SK-N-SH (cell line): ENCODE results near the gene ADAMTS3. TPM values are rescaled to one million over a fixed set of nuclear protein-coding genes. Genes with fewer than 3 reads are reported as not detected.

Experiments used
- CTCF ChIA-PET: fragments of 300-600, 350-600 bp; formaldehyde crosslinking; extraction: SDS; loops from one replicate; lab custom pipeline; 2021; lab: Yijun Ruan, JAX
- POLR2A ChIA-PET: fragments of 350-600 bp; sonication (Branson Sonifier 250); formaldehyde crosslinking; extraction: SDS; loops from one replicate; lab custom pipeline; 2020; ENCODE audit warnings: antibody characterized with exemption, inconsistent platforms; lab: Yijun Ruan, JAX
- DNase-seq: peaks from one replicate; pipeline ENCODE4 v3.0.0; 2012
- H2AFZ ChIP-seq: fragments of 200-600 bp; sonication (generic); 2 replicates; pipeline ENCODE4 v1.8.1; 2016; ENCODE audit warnings: antibody characterized with exemption, mild to moderate bottlenecking, low read depth
- H3F3A ChIP-seq: fragments of 200-600 bp; sonication (generic); replicated peaks from 2 replicates; pipeline ENCODE3; 2016; ENCODE audit warnings: antibody characterized with exemption, mild to moderate bottlenecking; ENCODE audit not compliant: insufficient read depth
- H3K27ac ChIP-seq, 2 experiments: fragments of 200-500 bp in 1 of 2; fragments of 200-600 bp in 1 of 2; sonication (Bioruptor generic) in 1 of 2; sonication (generic), shearing (Covaris generic) in 1 of 2; 2 replicates each; pipeline versions ENCODE4 v1.5.1 to v1.6.1; 2014 to 2016; ENCODE audit warnings: low read depth in 2 of 2, inconsistent platforms in 1 of 2, low read length in 1 of 2, mild to moderate bottlenecking in 1 of 2, mixed read lengths in 1 of 2
- H3K27me3 ChIP-seq: fragments of 200-600 bp; sonication (generic), shearing (Covaris generic); 2 replicates; pipeline ENCODE4 v1.6.1; 2016; ENCODE audit warnings: mixed run types; ENCODE audit not compliant: insufficient read depth
- H3K36me3 ChIP-seq, 2 experiments: fragments of 200-500 bp in 1 of 2; fragments of 200-600 bp in 1 of 2; sonication (Bioruptor generic) in 1 of 2; sonication (generic) in 1 of 2; replicated peaks in 1 of 2; 2 replicates each; pipeline versions ENCODE3 to v1.5.1; 2014 to 2016; ENCODE audit warnings: low read length in 1 of 2, mild to moderate bottlenecking in 1 of 2; ENCODE audit not compliant: insufficient read depth in 2 of 2, control insufficient read depth in 1 of 2
- H3K4me1 ChIP-seq, 2 experiments: fragments of 200-500 bp in 1 of 2; fragments of 200-600 bp in 1 of 2; sonication (Bioruptor generic) in 1 of 2; sonication (generic), shearing (Covaris generic) in 1 of 2; 2 replicates each; pipeline versions ENCODE4 v1.5.1 to v1.6.1; 2014 to 2016; ENCODE audit warnings: low read depth in 1 of 2, low read length in 1 of 2, mixed run types in 1 of 2; ENCODE audit not compliant: insufficient read depth in 2 of 2, control insufficient read depth in 1 of 2
- H3K4me2 ChIP-seq: fragments of 200-600 bp; sonication (generic), shearing (Covaris generic); 2 replicates; pipeline ENCODE4 v1.6.1; 2017; ENCODE audit warnings: mixed run types
- H3K4me3 ChIP-seq, 2 experiments: fragments of 200-500 bp in 1 of 2; fragments of 200-600 bp in 1 of 2; sonication (Bioruptor generic) in 1 of 2; sonication (generic), shearing (Covaris generic) in 1 of 2; 2 replicates each; pipeline versions ENCODE4 v1.5.1 to v1.8.1; 2014 to 2016; ENCODE audit warnings: low read depth in 2 of 2, inconsistent platforms in 1 of 2, low read length in 1 of 2, mild to moderate bottlenecking in 1 of 2, mixed read lengths in 1 of 2, moderate library complexity in 1 of 2
- H3K79me2 ChIP-seq: fragments of 200-600 bp; sonication (generic); 2 replicates; pipeline ENCODE4 v1.8.1; 2017; ENCODE audit warnings: mild to moderate bottlenecking; ENCODE audit not compliant: insufficient read depth
- H3K9ac ChIP-seq: fragments of 200-600 bp; sonication (generic); 2 replicates; pipeline ENCODE4 v1.6.1; 2017; ENCODE audit warnings: mixed run types
- H3K9me2 ChIP-seq: fragments of 200-600 bp; sonication (generic); 2 replicates; pipeline ENCODE4 v1.6.1; 2017; ENCODE audit warnings: mixed run types
- H3K9me3 ChIP-seq: fragments of 200-600 bp; sonication (generic); 2 replicates; pipeline ENCODE4 v1.6.1; 2017; ENCODE audit warnings: mixed run types, mild to moderate bottlenecking, moderate library complexity
- H4K20me1 ChIP-seq: fragments of 200-600 bp; sonication (generic); 2 replicates; pipeline ENCODE4 v1.6.1; 2017; ENCODE audit warnings: mild to moderate bottlenecking, mixed run types; ENCODE audit not compliant: insufficient read depth
- CHD2 ChIP-seq: fragments of 150-350 bp; IDR thresholded peaks from 2 replicates; pipeline ENCODE4 v1.6.1; 2018; ENCODE audit warnings: low read length; ENCODE audit not compliant: partially characterized antibody
- EP300 ChIP-seq, 2 experiments: IDR thresholded peaks; 2 replicates each; pipeline versions ENCODE4 v1.4.0 to v1.6.1; 2012; ENCODE audit warnings: borderline replicate concordance in 1 of 2, low read depth in 1 of 2, low read length in 1 of 2
- FOSL2 ChIP-seq: IDR thresholded peaks from 2 replicates; pipeline ENCODE4 v1.4.0; 2012; ENCODE audit warnings: low read depth, mild to moderate bottlenecking, moderate library complexity, borderline replicate concordance
- GABPA ChIP-seq: IDR thresholded peaks from 2 replicates; pipeline ENCODE4 v1.4.0; 2012; ENCODE audit warnings: low read depth, mild to moderate bottlenecking
- JUND ChIP-seq: IDR thresholded peaks from 2 replicates; pipeline ENCODE4 v1.4.0; 2012
- NFIC ChIP-seq: IDR thresholded peaks from 2 replicates; pipeline ENCODE4 v1.4.0; 2012; ENCODE audit warnings: borderline replicate concordance
- RAD21 ChIP-seq: IDR thresholded peaks from 2 replicates; pipeline ENCODE4 v1.6.1; 2012; ENCODE audit warnings: mild to moderate bottlenecking, low read length
- RCOR1 ChIP-seq: fragments of 150-350 bp; IDR thresholded peaks from 2 replicates; pipeline ENCODE4 v1.6.1; 2017; ENCODE audit warnings: antibody characterized with exemption, low read length
- TAF1 ChIP-seq: IDR thresholded peaks from 2 replicates; pipeline ENCODE4 v1.6.1; 2012; ENCODE audit warnings: low read depth, mild to moderate bottlenecking, low read length, moderate library complexity, borderline replicate concordance
- TCF12 ChIP-seq: IDR thresholded peaks from 2 replicates; pipeline ENCODE4 v1.4.0; 2012
- TEAD4 ChIP-seq: IDR thresholded peaks from 2 replicates; pipeline ENCODE4 v1.4.0; 2012; ENCODE audit warnings: mild to moderate bottlenecking, borderline replicate concordance; ENCODE audit not compliant: insufficient read depth
- WGBS: methylation state at CpG from one replicate; pipeline ENCODE4 v1.1.6; 2017; ENCODE audit warnings: low lambda C conversion rate; 5-methylcytosine and 5-hydroxymethylcytosine counted together
- polyA plus RNA-seq, 3 experiments: library from polyadenylated mRNA; depleted of rRNA; stranded (reverse); fragments of >200 nt; gene quantifications; 2 replicates each; pipeline ENCODE4 v1.2.3, GENCODE V29; 2012
- TF ChIP-seq, protein P1 (sequence below): IDR thresholded peaks from 2 replicates; pipeline ENCODE4; 2012
- TF ChIP-seq, protein P2 (sequence below): IDR thresholded peaks from 2 replicates; pipeline ENCODE4 v1.6.1; 2012; ENCODE audit warnings: mild to moderate bottlenecking, low read depth, low read length, moderate library complexity
- TF ChIP-seq, protein P3 (sequence below): fragments of 150-350 bp; IDR thresholded peaks from 2 replicates; pipeline ENCODE4 v1.6.1; 2016; ENCODE audit warnings: mild to moderate bottlenecking, low read depth, low read length

ADAMTS3 gene
- polyA plus RNA-seq, 1 of the 3 experiments (the other 2 are of a cell fraction) = 0.99 TPM

DNA sequence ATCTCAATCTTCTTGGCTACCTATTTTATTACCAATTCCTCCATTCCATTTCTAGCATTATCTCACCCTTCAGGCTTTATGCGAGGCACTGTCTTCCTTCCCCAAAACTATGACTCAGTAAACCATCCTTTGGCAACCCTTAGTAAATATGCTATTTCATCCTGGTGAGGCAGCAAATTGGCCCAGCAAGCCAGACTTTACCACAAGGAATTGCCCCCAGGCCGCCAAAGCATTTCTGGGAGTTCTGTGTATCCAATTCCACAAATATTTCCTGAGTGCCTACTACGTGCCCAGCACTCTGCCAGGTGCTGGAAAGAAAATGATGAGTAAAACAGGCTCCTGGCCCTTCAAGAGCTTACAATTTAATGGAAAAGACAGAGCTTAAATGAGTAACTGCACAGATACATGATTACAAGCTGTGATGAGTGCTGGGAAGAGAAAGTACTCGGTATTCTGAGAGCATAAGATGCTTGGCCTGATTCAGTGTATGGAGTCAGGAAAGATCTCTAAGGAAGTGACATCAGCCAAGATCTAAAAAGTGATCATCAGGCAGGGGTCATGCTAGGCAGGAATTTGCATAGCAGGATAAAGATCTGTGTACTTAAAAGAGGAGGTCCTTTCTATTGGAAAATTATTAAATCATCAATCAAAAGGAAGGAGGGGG lies 193.8 kb downstream of the ADAMTS3 start:
- H3K27me3 ChIP-seq = no peaks in the 10 kb centered on the region
- H2AFZ ChIP-seq = no peak overlapping the region
- TF ChIP-seq GABPA (0 out of 2 replicates have a peak, but pooled peaks have one; percentile 13), EP300 (IDR thresholded peaks at IDR 0.05; ENCODE audit: borderline replicate concordance in 1 of 2, low read depth in 1 of 2, low read length in 1 of 2) (peak in 1 of 2 experiments; percentile 86; a peak in 2 of 4 replicates), NFIC (peak; percentile 83), FOSL2 (peak; percentile 82), TAF1 (no peak), TCF12 (peak; percentile 88), JUND (peak; percentile 62), CHD2 (no peak), RAD21 (no peak), TEAD4 (peak; percentile 83), RCOR1 (no peak)
- TF ChIP-seq, protein P1, sequence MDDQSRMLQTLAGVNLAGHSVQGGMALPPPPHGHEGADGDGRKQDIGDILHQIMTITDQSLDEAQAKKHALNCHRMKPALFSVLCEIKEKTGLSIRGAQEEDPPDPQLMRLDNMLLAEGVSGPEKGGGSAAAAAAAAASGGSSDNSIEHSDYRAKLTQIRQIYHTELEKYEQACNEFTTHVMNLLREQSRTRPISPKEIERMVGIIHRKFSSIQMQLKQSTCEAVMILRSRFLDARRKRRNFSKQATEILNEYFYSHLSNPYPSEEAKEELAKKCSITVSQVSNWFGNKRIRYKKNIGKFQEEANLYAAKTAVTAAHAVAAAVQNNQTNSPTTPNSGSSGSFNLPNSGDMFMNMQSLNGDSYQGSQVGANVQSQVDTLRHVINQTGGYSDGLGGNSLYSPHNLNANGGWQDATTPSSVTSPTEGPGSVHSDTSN = peak; percentile 47
- TF ChIP-seq, protein P2, sequence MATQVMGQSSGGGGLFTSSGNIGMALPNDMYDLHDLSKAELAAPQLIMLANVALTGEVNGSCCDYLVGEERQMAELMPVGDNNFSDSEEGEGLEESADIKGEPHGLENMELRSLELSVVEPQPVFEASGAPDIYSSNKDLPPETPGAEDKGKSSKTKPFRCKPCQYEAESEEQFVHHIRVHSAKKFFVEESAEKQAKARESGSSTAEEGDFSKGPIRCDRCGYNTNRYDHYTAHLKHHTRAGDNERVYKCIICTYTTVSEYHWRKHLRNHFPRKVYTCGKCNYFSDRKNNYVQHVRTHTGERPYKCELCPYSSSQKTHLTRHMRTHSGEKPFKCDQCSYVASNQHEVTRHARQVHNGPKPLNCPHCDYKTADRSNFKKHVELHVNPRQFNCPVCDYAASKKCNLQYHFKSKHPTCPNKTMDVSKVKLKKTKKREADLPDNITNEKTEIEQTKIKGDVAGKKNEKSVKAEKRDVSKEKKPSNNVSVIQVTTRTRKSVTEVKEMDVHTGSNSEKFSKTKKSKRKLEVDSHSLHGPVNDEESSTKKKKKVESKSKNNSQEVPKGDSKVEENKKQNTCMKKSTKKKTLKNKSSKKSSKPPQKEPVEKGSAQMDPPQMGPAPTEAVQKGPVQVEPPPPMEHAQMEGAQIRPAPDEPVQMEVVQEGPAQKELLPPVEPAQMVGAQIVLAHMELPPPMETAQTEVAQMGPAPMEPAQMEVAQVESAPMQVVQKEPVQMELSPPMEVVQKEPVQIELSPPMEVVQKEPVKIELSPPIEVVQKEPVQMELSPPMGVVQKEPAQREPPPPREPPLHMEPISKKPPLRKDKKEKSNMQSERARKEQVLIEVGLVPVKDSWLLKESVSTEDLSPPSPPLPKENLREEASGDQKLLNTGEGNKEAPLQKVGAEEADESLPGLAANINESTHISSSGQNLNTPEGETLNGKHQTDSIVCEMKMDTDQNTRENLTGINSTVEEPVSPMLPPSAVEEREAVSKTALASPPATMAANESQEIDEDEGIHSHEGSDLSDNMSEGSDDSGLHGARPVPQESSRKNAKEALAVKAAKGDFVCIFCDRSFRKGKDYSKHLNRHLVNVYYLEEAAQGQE = 0 out of 2 replicates have a peak, but pooled peaks have one; percentile 30
- TF ChIP-seq, protein P3, sequence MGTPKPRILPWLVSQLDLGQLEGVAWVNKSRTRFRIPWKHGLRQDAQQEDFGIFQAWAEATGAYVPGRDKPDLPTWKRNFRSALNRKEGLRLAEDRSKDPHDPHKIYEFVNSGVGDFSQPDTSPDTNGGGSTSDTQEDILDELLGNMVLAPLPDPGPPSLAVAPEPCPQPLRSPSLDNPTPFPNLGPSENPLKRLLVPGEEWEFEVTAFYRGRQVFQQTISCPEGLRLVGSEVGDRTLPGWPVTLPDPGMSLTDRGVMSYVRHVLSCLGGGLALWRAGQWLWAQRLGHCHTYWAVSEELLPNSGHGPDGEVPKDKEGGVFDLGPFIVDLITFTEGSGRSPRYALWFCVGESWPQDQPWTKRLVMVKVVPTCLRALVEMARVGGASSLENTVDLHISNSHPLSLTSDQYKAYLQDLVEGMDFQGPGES = no peak
- TF ChIP-seq, all 33 proteins: peak for 9
- ChIA-PET POLR2A (no interaction called here), CTCF (no interaction called here)
- no peaks in the 10 kb centered on the region for H3K36me3 ChIP-seq
- peaks cover 0 to 28% of the 10 kb centered on the region in 2 experiments; a peak in 3 of 4 replicates for H3K4me1 ChIP-seq
- no peaks in the 10 kb centered on the region for H3K79me2 ChIP-seq
- no peaks in the 10 kb centered on the region for H3K9me3 ChIP-seq
- no peak overlapping the region for H3K4me3 ChIP-seq
- H3F3A ChIP-seq = peaks cover 15% of the 10 kb centered on the region
- 20% methylated on average over 4 of the region's 4 CpGs for WGBS
- H3K4me2 ChIP-seq = no peak overlapping the region
- no peaks in the 10 kb centered on the region for H3K9me2 ChIP-seq
- no peak overlapping the region for H3K9ac ChIP-seq
- peak overlapping the region in 1 of 2 experiments; percentile 73; a peak in 3 of 4 replicates for H3K27ac ChIP-seq
- DNase-seq = no peak
- no peaks in the 10 kb centered on the region for H4K20me1 ChIP-seq
